ENCODE data around the gene UBN1.
"Not testable (repeated sequence)": the region's sequence is repeated elsewhere in the genome, so short reads cannot be mapped to it uniquely, and the experiment has no call there.

UBN1 gene

GRCh38 chr16:4888428-4889135 is 41.3 kb downstream of the UBN1 start:
- DNase-seq (ENCODE audit: low read depth), result no peak

GRCh38 chr16:4890026-4890425 is 42.7 kb downstream of the UBN1 start:
- no peak for DNase-seq (ENCODE audit: low read depth)

GRCh38 chr16:4890686-4891085 is 43.4 kb downstream of the UBN1 start:
- no peak for DNase-seq (ENCODE audit: low read depth)

- DNase-seq (ENCODE audit: low read depth), result no peak
These were observed 44.0 kb downstream of the UBN1 start for GRCh38 chr16:4891097-4891885.

GRCh38 chr16:4891886-4892216 is 44.6 kb downstream of the UBN1 start:
- no peak for DNase-seq (ENCODE audit: low read depth)

GRCh38 chr16:4892361-4893102 is 45.3 kb downstream of the UBN1 start:
- no peak for DNase-seq (ENCODE audit: low read depth)

- DNase-seq (ENCODE audit: low read depth), result no peak
These were observed 46.0 kb downstream of the UBN1 start for GRCh38 chr16:4893103-4893862.

- no peak for DNase-seq (ENCODE audit: low read depth)
These were observed 47.2 kb downstream of the UBN1 start for GRCh38 chr16:4894276-4895150.

GRCh38 chr16:4895366-4895765 is 48.1 kb downstream of the UBN1 start:
- DNase-seq (ENCODE audit: low read depth), result no peak

GRCh38 chr16:4896761-4897160 is 49.5 kb downstream of the UBN1 start:
- DNase-seq (ENCODE audit: low read depth), result not testable (repeated sequence)

GRCh38 chr16:4897328-4897727 is 50.0 kb downstream of the UBN1 start:
- no peak for DNase-seq (ENCODE audit: low read depth)

GRCh38 chr16:4898811-4899473 is 51.7 kb downstream of the UBN1 start:
- DNase-seq (ENCODE audit: low read depth), result no peak

- DNase-seq (ENCODE audit: low read depth), result no peak
These were observed 52.2 kb downstream of the UBN1 start for GRCh38 chr16:4899474-4899846.

GRCh38 chr16:4900036-4900435 is 52.8 kb downstream of the UBN1 start:
- no peak for DNase-seq (ENCODE audit: low read depth)

GRCh38 chr16:4900750-4901149 is 53.5 kb downstream of the UBN1 start:
- DNase-seq (ENCODE audit: low read depth), result no peak

GRCh38 chr16:4902038-4902437 is 54.8 kb downstream of the UBN1 start:
- no peak for DNase-seq (ENCODE audit: low read depth)

- DNase-seq (ENCODE audit: low read depth), result no peak
These were observed 57.0 kb downstream of the UBN1 start for GRCh38 chr16:4904108-4904941.

GRCh38 chr16:4904942-4905615 is 57.8 kb downstream of the UBN1 start:
- no peak for DNase-seq (ENCODE audit: low read depth)

GRCh38 chr16:4908854-4909401 is 61.6 kb downstream of the UBN1 start:
- no peak for DNase-seq (ENCODE audit: low read depth)
